RPMI7951 (cell line): ENCODE data around the gene HOXB2. TPM values are rescaled to one million over a fixed set of nuclear protein-coding genes. Genes with fewer than 3 reads are reported as not detected.

Experiments
- DNase-seq: peaks from one replicate; pipeline ENCODE4 v3.0.0-alpha.2; 2012; ENCODE audit warnings: low read depth
- total RNA-seq: library from RNA; depleted of rRNA; stranded (reverse); fragments of >200 nt; shearing (Covaris generic); gene quantifications from 2 replicates; pipeline ENCODE4 v1.2.3, GENCODE V29; 2014

Gene HOXB2
- total RNA-seq, 1 experiment from 2014 or later, result 11.9 TPM

GRCh38 chr17:48578616-48579470 is 33.9 kb upstream of the HOXB2 start:
- DNase-seq, result no peak

GRCh38 chr17:48577946-48578615 is 33.2 kb upstream of the HOXB2 start, which contains the start of gene HOXB4:
Gene HOXB4, minus strand, starts transcription at chr17:48578350. Its CDS starts 31 bp downstream, at chr17:48578319.
- peak; percentile 61 for DNase-seq

DNA sequence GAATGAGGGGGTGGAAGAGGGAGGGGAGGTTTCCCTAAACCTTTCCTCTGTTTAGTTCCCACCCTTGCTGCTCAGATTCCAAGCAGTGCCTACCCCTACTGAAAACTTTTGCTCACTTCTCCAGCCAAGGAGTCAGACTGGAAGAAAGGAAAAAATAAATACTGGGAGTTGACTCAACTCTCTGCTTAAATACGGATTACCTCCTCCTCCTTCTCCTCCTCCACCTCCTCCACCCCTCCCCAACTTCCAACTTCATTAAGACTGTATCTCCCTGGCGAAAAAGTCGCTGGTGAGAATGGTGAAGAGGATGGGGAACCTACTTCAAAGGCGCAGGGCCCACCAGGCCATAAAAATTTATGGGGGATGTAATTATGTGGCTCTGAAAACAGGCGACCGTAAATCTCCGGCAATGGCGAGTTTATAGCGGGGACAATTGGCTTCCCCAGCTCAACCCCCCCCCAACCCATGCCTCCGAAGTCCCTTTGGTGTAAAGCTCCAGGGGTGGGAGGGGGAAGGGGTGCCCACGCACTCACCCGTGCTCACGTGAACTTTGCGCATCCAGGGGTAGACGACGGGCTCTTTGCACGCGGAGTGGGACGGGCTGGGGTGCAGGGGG is 32.5 kb upstream of the HOXB2 start:
- DNase-seq, result no peak

DNA sequence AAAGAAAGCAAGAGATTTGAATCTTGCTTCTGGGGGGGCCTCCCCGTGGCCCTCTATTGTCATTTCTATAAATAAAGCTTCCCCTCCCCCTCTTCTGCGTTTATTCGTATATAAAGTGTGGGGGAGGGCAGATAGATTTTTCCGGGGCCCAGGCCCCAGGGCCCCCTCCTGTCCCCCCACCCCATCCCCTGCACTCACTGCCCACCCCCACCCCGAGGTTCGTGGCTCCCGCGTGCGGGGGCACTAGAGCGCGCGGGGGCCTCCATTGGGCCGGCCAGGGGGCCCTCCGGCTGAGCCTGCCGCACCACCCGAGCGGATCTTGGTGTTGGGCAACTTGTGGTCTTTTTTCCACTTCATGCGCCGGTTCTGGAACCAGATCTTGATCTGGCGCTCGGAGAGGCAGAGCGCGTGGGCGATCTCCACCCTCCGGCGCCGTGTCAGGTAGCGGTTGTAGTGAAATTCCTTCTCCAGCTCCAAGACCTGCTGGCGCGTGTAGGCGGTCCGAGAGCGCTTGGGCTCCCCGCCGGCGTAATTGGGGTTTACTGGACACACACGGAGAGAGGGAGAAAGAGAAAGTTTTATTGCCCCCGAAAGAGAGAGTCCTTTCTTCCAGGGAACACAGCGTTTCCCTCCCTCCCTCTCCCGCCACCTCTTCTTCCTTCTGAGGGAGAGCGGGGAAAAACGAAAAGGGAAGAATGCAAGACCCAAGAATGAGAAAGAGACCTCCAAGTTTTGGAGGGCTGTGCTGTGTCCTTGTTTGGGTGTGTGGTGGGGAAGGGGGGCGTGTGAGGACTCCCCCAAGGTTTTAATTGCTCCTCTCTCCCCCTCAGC is 31.8 kb upstream of the HOXB2 start:
- DNase-seq, result peak; percentile 68

DNA sequence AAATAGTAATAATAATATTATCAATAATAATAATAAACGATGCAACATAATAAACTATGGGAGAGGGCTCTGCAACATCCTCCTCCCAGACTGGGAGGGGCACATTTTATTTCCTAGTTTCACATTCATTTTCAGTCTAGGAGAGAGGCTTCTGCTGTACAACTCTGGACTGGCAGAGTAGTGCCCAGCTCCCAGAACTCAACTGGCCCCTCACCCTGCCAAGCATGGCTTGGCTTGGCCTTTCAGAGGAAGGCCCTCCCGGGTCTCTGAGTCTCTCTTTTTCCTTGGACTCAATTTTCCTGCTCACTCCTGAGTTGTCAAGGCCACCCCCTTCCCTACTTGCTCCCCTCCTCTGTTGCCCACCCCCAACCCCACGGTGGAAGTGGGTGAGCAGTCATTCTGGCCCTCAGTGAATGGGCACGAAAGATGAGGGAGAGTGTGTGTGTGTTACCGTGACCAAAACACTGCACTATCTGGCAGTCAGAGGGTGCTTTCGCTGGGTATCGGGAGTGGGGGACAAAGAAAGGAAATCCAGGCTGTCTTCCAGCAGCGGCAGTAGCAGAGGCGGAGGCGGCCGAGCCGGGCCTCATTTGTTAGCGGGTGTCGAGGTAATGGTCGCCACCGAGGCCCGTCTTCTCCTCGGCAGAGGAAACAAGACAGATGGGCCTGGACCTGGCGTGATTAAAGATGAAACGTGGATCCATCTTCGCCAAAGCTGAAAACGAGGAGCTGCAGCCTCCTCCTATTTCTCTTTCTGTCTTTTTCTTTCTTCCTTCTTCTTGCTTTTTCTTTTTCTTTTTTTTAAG is 31.0 kb upstream of the HOXB2 start:
- no peak for DNase-seq

- DNase-seq, result peak; percentile 24
Measured at GRCh38 chr17:48575066-48575582, 30.2 kb upstream of the HOXB2 start.

DNA sequence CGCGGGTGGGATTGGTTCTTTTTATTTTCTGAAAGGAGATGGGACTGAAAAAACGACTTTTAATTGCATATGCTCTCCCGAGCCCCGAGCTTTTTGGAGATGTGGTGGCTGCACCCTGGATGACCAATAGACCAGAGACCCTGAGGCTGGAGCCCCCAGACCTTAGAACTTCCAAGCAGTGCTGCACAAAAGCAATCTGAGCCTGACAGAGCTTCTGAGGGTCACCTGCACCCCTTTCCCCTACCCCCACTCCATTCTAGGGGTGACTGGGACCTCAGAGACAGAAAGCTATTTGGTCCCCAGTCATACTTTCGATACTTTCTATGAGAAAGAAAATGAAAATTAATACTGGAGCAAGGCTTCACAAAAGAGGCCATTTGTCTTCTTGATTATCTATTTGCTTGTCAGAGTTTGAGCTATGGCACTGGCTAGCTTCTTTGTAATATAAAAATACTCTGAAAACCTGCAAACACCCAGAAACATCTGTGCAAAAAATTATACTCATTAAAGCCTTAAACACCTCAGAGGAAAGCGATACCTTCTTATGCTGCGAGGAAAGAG is 29.7 kb upstream of the HOXB2 start:
- no peak for DNase-seq

GRCh38 chr17:48571826-48572417 is 27.0 kb upstream of the HOXB2 start:
- DNase-seq, result no peak

DNA sequence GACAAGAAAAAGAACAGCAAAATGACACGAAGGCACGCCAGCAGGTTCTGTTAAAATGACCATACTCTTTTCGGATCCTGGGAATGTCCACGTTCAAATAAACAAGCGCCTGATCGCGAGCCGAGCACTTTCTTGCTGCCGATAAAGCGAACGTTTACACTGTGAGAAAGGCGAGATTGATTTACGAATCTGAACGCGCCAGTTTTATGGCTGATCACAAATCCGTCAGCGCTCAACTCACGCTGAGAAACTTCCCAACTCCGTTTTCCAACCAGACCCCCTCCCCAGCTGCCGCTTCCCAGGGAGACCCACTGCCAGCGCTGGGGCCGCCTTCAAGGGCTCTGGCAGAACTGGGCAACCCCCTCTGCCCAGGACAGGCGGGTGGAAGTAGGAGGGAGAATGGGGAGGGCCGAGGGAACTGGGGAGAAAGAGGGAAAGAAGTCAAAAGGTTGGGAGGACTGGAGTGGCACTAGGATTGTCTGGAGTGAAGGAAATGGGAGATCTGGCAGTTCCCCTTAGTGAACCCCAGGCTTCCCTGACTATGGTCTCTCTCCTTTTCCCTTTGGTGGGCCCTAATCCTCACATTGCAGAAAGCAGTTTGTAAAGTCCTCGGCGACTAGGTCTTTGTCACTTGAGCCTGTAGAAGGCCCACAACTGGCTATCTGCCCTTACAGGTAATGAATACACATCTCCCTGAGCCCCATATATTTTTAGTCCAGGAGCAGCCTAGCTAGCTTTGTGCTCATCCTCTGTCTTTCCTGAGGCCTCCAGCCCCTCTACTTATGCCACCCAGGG is 26.3 kb upstream of the HOXB2 start:
- no peak for DNase-seq

DNA sequence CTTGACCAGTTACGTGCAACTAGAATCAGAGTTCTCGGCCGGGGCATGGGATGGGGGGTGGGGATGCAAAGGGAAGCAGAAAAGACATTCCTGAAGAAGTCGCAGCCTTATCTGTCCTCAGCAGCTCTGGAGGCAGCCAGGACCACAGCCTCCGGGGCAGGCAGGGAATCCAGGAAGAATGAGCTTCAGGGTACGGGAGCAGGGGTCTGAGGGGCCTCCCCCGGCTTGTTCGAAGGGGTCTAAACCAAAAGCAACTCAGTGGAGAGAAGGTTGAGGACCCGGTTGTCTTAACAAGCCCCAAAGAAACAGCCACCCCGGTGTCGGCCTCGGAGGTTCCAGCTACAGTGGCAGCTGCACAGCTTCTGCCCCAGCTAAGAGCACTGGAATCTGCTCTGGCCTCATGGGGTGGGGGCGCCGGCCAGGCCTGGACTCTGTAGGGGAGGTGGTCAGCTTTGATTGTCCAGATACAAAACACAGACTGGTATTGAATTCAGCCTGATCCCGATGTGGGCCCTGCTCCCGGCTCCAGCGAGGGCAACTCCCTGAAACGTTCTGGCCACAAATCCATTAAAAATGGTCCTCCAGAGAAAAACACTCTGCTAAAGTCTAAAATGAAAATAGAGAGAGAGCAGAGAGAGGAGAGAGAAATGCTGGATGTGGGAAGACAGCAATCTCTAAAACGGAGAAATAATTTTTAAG is 25.6 kb upstream of the HOXB2 start:
- no peak for DNase-seq

DNA sequence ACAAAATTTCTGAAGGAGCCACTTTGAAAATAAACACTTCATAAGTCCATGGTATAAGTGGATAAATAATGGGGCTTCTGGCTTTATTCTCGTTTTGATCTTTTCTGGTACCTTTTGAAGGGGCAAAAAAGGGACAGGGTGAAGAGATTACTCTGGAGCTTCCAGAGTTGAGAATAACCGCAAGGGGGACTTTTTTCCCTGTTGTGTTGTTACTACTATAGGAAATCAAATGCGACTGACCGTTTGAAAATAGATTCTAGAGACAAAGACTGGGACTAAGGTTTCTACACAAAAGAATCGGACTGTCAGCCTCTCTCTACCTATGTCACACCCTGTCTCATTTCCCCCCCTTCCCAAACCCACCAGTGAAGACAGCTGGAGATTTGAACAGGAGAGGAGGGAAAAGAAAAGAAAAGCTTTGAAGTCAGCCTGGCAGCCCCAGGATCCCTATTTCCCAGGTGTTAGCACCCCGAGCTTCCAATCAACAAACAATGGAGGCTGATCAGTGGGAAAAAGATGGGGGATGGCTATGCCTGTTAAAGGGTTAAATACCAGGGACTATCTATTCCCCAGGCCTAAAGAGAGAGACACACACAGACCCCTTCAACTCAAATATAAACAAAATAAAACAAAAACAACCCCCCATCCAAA is 24.9 kb upstream of the HOXB2 start:
- DNase-seq, result no peak

DNA sequence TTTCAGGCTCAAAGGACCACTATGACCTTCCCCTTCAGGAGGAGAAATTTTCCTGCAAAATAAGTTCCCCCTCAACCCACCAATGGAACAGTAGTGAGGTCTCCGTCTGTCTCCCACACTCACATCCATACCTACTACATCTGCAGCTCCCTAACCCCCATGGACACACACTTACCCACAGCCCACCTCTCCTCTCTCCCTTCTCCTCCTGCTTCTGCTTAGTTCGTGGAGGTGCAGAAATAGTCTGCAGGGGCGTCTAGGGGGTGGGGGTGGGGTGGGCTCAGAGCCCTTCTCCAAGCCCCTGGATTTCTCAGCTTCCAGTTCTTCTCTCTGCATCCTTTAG is 24.3 kb upstream of the HOXB2 start:
- DNase-seq, result no peak

- DNase-seq, result no peak
Measured at GRCh38 chr17:48568499-48569239, 23.8 kb upstream of the HOXB2 start.

DNA sequence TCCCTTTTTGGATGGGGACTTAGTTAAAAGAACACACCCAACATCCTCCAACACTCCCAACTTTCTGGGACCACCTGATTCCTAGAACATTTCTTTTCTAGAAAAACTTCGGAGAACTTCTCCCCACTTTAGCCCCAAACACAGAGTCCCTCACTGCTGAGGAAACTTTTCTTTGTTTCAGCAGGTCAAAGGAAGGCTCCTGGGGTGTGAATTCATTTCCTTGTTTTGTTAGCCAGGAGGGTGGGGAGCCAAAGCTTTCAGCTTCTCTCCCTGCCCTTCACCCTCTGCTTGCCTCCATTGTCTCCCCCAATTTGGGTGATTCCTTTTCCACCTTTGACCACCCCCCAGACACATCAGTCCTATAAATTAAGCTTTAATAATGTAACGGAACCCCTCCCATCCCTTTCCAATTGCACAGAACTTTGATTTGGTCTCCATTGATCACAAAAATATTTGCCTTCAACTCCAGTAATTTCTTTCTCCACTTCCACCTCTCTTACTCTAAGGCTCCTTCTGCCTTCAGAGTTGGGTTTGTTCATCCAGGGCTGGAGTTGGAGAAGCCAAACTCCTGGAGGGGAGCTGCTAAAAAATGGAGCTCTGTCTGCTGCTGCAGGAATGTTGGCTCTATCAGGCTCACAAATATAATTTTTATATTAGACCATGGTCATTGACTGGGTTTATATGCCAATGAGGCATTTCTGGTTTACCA is 22.9 kb upstream of the HOXB2 start:
- DNase-seq, result no peak

GRCh38 chr17:48567209-48567608 is 22.3 kb upstream of the HOXB2 start:
- no peak for DNase-seq

DNA sequence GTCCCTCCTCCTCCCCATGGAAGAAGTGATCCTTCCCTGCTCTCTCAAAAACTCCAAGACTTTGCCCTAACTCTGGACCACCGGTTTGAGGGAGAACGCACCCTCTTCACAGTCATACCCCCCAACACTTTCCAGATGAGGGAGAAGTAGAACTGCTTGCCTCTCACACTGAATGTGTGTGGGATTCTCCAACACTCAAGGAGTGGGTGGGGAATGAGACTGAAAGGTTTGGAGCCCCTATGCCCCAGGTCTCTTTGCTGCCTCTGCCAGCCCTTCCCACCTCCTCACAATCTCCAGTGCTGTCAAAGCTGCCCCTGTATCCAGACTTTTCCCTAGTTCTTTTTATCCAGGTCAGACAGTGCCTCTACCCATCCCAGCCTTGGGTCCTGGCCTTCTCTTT is 21.8 kb upstream of the HOXB2 start:
- no peak for DNase-seq
